ENCODE data around the gene NF1.

The NF1 gene

DNA sequence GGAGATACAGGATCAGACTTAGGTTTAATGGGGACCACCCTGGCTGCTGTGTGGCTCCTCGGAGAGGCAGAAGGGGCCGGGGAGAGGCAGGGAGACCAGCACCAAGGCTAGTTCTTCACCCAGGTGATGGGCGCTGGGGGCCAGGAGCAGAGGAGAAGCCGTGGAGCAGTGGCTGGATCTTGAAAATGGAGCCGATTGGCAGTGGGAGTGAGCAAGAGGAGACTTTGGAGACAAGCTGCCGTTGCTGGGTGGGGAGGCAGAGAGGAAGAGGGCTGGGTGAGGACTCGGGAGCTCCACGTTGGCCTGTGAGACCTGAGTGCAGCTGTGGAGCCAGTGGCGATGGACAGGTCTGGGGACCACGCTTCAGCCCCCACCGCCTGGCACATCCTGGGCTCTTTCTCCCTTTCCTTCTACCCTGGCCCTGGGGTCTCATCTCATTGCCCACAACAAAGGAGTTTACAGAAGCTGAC, 305.7 kb downstream of the NF1 start:
- no peaks in the 10 kb centered on the region for H3K4me1 ChIP-seq (ENCODE audit: control insufficient read depth, insufficient read depth, low read length, poor library complexity, severe bottlenecking)
- H3K9me3 ChIP-seq (ENCODE audit: control insufficient read depth, low read length), result no peaks in the 10 kb centered on the region
- no peak overlapping the region for H3K4me3 ChIP-seq (ENCODE audit: insufficient read depth, low read depth, low read length, poor library complexity, severe bottlenecking)
- H3K36me3 ChIP-seq (ENCODE audit: control insufficient read depth, insufficient read depth, low read length), result no peaks in the 10 kb centered on the region
- DNase-seq, result no peak
- no peaks in the 10 kb centered on the region for H3K27me3 ChIP-seq (replicated peaks; ENCODE audit: control insufficient read depth, insufficient read depth, low read length, poor library complexity, severe bottlenecking)
- H3K27ac ChIP-seq (ENCODE audit: insufficient read depth, low read length, poor library complexity, severe bottlenecking), result no peak overlapping the region

DNA sequence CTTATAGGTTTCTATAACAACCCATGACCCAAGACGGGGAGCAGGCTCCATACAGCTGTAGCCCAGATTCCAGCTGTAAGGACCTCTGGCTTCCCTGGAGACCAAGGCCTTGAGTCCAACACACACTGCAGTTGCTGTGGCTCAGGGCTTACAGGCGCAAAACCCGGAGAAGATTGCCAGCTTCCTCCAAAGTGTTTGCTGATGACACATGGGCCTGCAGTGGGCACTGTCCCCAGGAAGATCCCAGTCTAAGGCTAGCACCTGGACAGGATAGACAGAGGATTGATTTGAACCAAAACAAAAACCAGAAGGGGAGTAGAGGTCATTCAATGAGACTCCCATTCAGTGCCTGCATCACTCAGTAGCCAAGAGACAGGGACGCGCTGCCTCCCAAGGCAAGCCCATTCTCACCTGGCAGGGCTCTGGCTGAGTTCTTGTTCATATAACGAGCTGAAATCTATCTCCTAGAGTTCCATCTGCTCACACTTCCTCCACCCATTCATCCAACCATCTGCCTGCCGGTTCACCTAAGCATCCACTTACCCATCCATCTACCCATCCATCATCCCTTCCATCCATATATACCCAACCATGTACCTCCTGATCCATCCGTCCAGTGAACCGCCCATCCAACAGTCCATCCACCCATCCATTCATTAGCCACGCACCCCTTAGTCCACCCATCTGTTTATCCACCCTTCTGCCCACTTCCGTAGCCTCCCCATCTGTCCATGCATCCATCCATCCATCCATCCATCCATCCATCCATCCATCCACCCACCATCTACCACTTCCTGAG, 306.9 kb downstream of the NF1 start:
- H3K4me1 ChIP-seq (ENCODE audit: control insufficient read depth, insufficient read depth, low read length, poor library complexity, severe bottlenecking), result no peaks in the 10 kb centered on the region
- no peak overlapping the region for H3K27ac ChIP-seq (ENCODE audit: insufficient read depth, low read length, poor library complexity, severe bottlenecking)
- H3K9me3 ChIP-seq (ENCODE audit: control insufficient read depth, low read length), result no peaks in the 10 kb centered on the region
- no peak overlapping the region for H3K4me3 ChIP-seq (ENCODE audit: insufficient read depth, low read depth, low read length, poor library complexity, severe bottlenecking)
- H3K36me3 ChIP-seq (ENCODE audit: control insufficient read depth, insufficient read depth, low read length), result no peaks in the 10 kb centered on the region
- no peaks in the 10 kb centered on the region for H3K27me3 ChIP-seq (replicated peaks; ENCODE audit: control insufficient read depth, insufficient read depth, low read length, poor library complexity, severe bottlenecking)
- no peak for DNase-seq

- no peaks in the 10 kb centered on the region for H3K36me3 ChIP-seq (ENCODE audit: control insufficient read depth, insufficient read depth, low read length)
- no peaks in the 10 kb centered on the region for H3K4me1 ChIP-seq (ENCODE audit: control insufficient read depth, insufficient read depth, low read length, poor library complexity, severe bottlenecking)
- no peak for DNase-seq
- no peaks in the 10 kb centered on the region for H3K27me3 ChIP-seq (replicated peaks; ENCODE audit: control insufficient read depth, insufficient read depth, low read length, poor library complexity, severe bottlenecking)
- H3K27ac ChIP-seq (ENCODE audit: insufficient read depth, low read length, poor library complexity, severe bottlenecking), result no peak overlapping the region
- no peak overlapping the region for H3K4me3 ChIP-seq (ENCODE audit: insufficient read depth, low read depth, low read length, poor library complexity, severe bottlenecking)
- no peaks in the 10 kb centered on the region for H3K9me3 ChIP-seq (ENCODE audit: control insufficient read depth, low read length)
Measured at GRCh38 chr17:31404028-31404949, 309.5 kb downstream of the NF1 start.

DNA sequence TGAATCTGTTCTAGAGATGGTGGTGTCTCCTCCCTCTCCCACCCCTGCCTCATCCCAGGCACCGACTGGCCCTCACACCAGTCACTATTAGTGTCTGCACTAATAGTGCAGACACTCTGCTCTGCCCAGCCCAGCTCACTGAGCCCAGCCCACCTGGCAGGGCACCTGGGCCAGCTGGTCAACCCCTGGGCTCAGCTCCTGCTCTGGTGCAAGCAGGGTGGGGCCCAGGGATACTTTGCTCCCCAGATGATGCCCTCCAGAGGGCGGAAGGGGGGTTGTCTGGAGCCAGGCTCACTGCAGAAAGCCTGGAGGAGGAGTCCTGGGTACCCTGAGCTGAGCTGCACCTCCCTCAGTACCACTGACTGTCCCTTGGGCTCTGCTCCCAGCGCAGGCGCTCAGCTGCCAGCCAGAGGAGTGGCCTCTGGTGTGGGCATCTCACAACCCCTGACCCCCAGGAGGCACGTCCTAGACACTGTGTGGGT, 311.2 kb downstream of the NF1 start:
- no peaks in the 10 kb centered on the region for H3K9me3 ChIP-seq (ENCODE audit: control insufficient read depth, low read length)
- no peaks in the 10 kb centered on the region for H3K4me1 ChIP-seq (ENCODE audit: control insufficient read depth, insufficient read depth, low read length, poor library complexity, severe bottlenecking)
- DNase-seq, result no peak
- no peak overlapping the region for H3K4me3 ChIP-seq (ENCODE audit: insufficient read depth, low read depth, low read length, poor library complexity, severe bottlenecking)
- no peaks in the 10 kb centered on the region for H3K27me3 ChIP-seq (replicated peaks; ENCODE audit: control insufficient read depth, insufficient read depth, low read length, poor library complexity, severe bottlenecking)
- H3K36me3 ChIP-seq (ENCODE audit: control insufficient read depth, insufficient read depth, low read length), result no peaks in the 10 kb centered on the region
- H3K27ac ChIP-seq (ENCODE audit: insufficient read depth, low read length, poor library complexity, severe bottlenecking), result no peak overlapping the region

DNA sequence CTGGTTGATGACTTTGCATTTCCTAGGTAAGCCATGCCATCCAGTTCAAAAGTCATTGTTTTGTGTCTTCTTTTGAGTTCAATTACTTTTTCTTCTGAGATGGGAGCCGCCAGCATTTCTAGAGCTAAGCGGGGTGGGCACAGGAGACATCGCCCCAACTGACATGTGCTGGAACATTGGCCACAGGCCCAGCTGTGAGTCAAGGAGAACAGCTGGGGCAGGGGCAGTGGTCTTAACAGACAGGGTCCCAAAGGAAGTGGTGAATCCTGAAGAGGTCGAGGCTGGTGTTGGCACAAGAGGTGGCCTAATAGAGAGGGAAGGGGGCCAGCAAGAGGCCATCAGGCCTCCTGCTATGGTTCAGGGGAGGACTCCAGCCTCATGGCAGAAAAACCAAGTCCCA, 313.8 kb downstream of the NF1 start:
- Histone ChIP-seq H3K27ac (ENCODE audit: insufficient read depth, low read length, poor library complexity, severe bottlenecking) (no peak overlapping the region), H3K36me3 (ENCODE audit: control insufficient read depth, insufficient read depth, low read length) (no peaks in the 10 kb centered on the region), H3K9me3 (ENCODE audit: control insufficient read depth, low read length) (no peaks in the 10 kb centered on the region), H3K4me3 (ENCODE audit: insufficient read depth, low read depth, low read length, poor library complexity, severe bottlenecking) (no peak overlapping the region), H3K27me3 (replicated peaks; ENCODE audit: control insufficient read depth, insufficient read depth, low read length, poor library complexity, severe bottlenecking) (no peaks in the 10 kb centered on the region), H3K4me1 (ENCODE audit: control insufficient read depth, insufficient read depth, low read length, poor library complexity, severe bottlenecking) (no peaks in the 10 kb centered on the region)
- DNase-seq, result no peak

- Histone ChIP-seq H3K4me1 (ENCODE audit: control insufficient read depth, insufficient read depth, low read length, poor library complexity, severe bottlenecking) (no peaks in the 10 kb centered on the region), H3K9me3 (ENCODE audit: control insufficient read depth, low read length) (no peaks in the 10 kb centered on the region), H3K27me3 (replicated peaks; ENCODE audit: control insufficient read depth, insufficient read depth, low read length, poor library complexity, severe bottlenecking) (no peaks in the 10 kb centered on the region), H3K27ac (ENCODE audit: insufficient read depth, low read length, poor library complexity, severe bottlenecking) (no peak overlapping the region), H3K36me3 (ENCODE audit: control insufficient read depth, insufficient read depth, low read length) (no peaks in the 10 kb centered on the region), H3K4me3 (ENCODE audit: insufficient read depth, low read depth, low read length, poor library complexity, severe bottlenecking) (no peak overlapping the region)
- no peak for DNase-seq
Measured at GRCh38 chr17:31411707-31412285, 317.0 kb downstream of the NF1 start.

DNA sequence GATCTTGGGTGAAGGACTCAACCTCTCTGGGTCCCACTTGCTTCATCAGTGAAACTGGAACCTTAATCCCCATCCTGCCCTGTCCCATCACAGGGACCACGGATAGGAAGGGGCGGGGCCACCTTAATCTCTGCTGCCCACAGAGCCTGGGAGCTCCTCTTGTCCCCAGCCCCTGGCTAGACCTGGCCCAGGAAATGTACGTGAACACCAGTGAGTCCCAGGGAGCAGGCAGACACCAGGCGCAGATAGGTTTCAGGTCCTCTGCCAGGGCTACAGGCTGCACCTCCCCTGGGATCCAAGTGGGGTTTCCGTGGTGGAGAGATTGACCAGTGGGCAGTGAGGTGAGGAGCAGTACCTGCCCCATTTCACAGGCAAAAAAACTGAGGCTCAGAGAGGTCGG, 317.7 kb downstream of the NF1 start:
- no peak for DNase-seq
- H3K36me3 ChIP-seq (ENCODE audit: control insufficient read depth, insufficient read depth, low read length), result no peaks in the 10 kb centered on the region
- H3K27ac ChIP-seq (ENCODE audit: insufficient read depth, low read length, poor library complexity, severe bottlenecking), result no peak overlapping the region
- no peaks in the 10 kb centered on the region for H3K9me3 ChIP-seq (ENCODE audit: control insufficient read depth, low read length)
- H3K4me3 ChIP-seq (ENCODE audit: insufficient read depth, low read depth, low read length, poor library complexity, severe bottlenecking), result no peak overlapping the region
- H3K27me3 ChIP-seq (replicated peaks; ENCODE audit: control insufficient read depth, insufficient read depth, low read length, poor library complexity, severe bottlenecking), result no peaks in the 10 kb centered on the region
- H3K4me1 ChIP-seq (ENCODE audit: control insufficient read depth, insufficient read depth, low read length, poor library complexity, severe bottlenecking), result no peaks in the 10 kb centered on the region

- Histone ChIP-seq H3K9me3 (ENCODE audit: control insufficient read depth, low read length) (no peaks in the 10 kb centered on the region), H3K36me3 (ENCODE audit: control insufficient read depth, insufficient read depth, low read length) (no peaks in the 10 kb centered on the region), H3K27me3 (replicated peaks; ENCODE audit: control insufficient read depth, insufficient read depth, low read length, poor library complexity, severe bottlenecking) (no peaks in the 10 kb centered on the region), H3K4me3 (ENCODE audit: insufficient read depth, low read depth, low read length, poor library complexity, severe bottlenecking) (no peak overlapping the region), H3K27ac (ENCODE audit: insufficient read depth, low read length, poor library complexity, severe bottlenecking) (no peak overlapping the region), H3K4me1 (ENCODE audit: control insufficient read depth, insufficient read depth, low read length, poor library complexity, severe bottlenecking) (no peaks in the 10 kb centered on the region)
- DNase-seq, result no peak
Measured at GRCh38 chr17:31413081-31413799, 318.5 kb downstream of the NF1 start.

DNA sequence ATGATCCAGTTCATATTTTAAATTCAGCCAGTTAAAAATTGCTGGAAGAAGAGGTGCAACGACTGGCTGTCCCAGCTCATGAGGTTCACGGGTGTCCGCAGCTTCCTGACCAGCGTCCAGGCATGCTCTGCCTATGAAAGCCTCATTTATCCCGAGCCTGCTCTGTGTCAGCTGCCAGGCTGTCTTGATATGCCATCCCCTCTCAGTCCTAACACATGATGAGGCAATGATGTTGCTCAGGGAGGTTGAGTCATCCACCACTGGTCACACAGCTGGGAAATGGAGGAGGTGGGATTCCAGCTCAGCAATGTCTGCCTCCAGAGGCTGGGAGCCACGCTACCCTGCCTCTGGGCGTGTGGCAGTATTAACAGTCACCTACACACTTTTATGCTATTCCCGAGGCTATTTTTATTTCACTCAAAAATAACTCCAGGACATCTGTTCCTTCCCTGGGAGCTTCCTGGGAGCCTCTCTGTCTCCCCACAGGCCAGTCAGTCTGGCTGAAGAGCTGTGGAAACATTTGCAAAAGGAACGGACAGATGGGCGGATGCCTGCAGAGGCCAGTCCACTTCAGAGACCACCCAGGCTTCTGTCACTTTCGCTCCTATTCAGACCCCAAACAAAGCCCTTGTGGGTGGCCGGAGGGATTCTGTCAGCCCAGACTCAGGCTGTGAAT, 319.2 kb downstream of the NF1 start:
- Histone ChIP-seq H3K4me3 (ENCODE audit: insufficient read depth, low read depth, low read length, poor library complexity, severe bottlenecking) (no peak overlapping the region), H3K36me3 (ENCODE audit: control insufficient read depth, insufficient read depth, low read length) (no peaks in the 10 kb centered on the region), H3K4me1 (ENCODE audit: control insufficient read depth, insufficient read depth, low read length, poor library complexity, severe bottlenecking) (no peaks in the 10 kb centered on the region), H3K27ac (ENCODE audit: insufficient read depth, low read length, poor library complexity, severe bottlenecking) (no peak overlapping the region), H3K27me3 (replicated peaks; ENCODE audit: control insufficient read depth, insufficient read depth, low read length, poor library complexity, severe bottlenecking) (no peaks in the 10 kb centered on the region), H3K9me3 (ENCODE audit: control insufficient read depth, low read length) (no peaks in the 10 kb centered on the region)
- DNase-seq, result no peak
